HG02798 (cell line): Measurements from ENCODE around the gene BCL2.

Experiments
- ATAC-seq: cut with Tn5 transposase; IDR thresholded peaks from one replicate; pipeline ENCODE4 v1.9.1; 2021; ENCODE audit warnings: mild to moderate bottlenecking; ENCODE audit not compliant: unreplicated experiment, poor library complexity

Gene BCL2

GRCh38 chr18:63078471-63078870 lies 241.1 kb downstream of the BCL2 start:
- ATAC-seq, result peak; percentile 90

GRCh38 chr18:63074981-63075404 lies 244.6 kb downstream of the BCL2 start:
- ATAC-seq, result peak; percentile 36

- ATAC-seq, result peak; percentile 32
Measured at GRCh38 chr18:63073481-63073880, 246.1 kb downstream of the BCL2 start.
